ENCODE results near the gene IL16. TPM values are rescaled to one million over a fixed set of nuclear protein-coding genes. Genes with fewer than 3 reads are reported as not detected.

The IL16 gene
- total RNA-seq, 4 donors from 2014 or later: 4.9 to 11.5 (median 8.4) TPM

- no peak for DNase-seq
- no peaks in the 10 kb centered on the region for H3K4me1 ChIP-seq
- intact Hi-C loops (cut with DNase I): no loop called here
- H3K36me3 ChIP-seq: no peaks in the 10 kb centered on the region
- 92 to 96% methylated on average over 5 of the region's 5 CpGs for WGBS, 2 donors
- H3K27ac ChIP-seq: no peak overlapping the region
- H3K4me3 ChIP-seq (replicated peaks in 1 of 3): no peak overlapping the region
- H3K27me3 ChIP-seq: no peaks in the 10 kb centered on the region
- no peaks in the 10 kb centered on the region for H3K9me3 ChIP-seq
- TF ChIP-seq CTCF (IDR thresholded peaks at IDR 0.05) (no peak), POLR2A (IDR thresholded peaks at IDR 0.05) (no peak)
These were observed 163.8 kb downstream of the IL16 start for GRCh38 chr15:81360491-81360890.

GRCh38 chr15:81361891-81362290 lies 165.2 kb downstream of the IL16 start:
- H3K4me1 ChIP-seq: no peaks in the 10 kb centered on the region
- DNase-seq: no peak
- no peaks in the 10 kb centered on the region for H3K36me3 ChIP-seq
- no peak overlapping the region for H3K4me3 ChIP-seq (replicated peaks in 1 of 3)
- H3K27ac ChIP-seq: no peak overlapping the region
- TF ChIP-seq CTCF (IDR thresholded peaks at IDR 0.05) (no peak), POLR2A (IDR thresholded peaks at IDR 0.05) (no peak)
- H3K9me3 ChIP-seq: no peaks in the 10 kb centered on the region
- 95 to 97% methylated on average over 7 of the region's 7 CpGs for WGBS, 2 donors
- intact Hi-C loops (cut with DNase I): no loop called here
- H3K27me3 ChIP-seq: no peaks in the 10 kb centered on the region

GRCh38 chr15:81362790-81363189 lies 166.1 kb downstream of the IL16 start:
- no peak overlapping the region for H3K4me3 ChIP-seq (replicated peaks in 1 of 3)
- WGBS, 2 donors: 83 to 91% methylated on average over 11 of the region's 11 CpGs
- H3K36me3 ChIP-seq: no peaks in the 10 kb centered on the region
- no peak for TF ChIP-seq POLR2A (IDR thresholded peaks at IDR 0.05)
- no peak for TF ChIP-seq CTCF (IDR thresholded peaks at IDR 0.05)
- intact Hi-C loops (cut with DNase I): no loop called here
- no peak for DNase-seq
- no peaks in the 10 kb centered on the region for H3K4me1 ChIP-seq
- H3K27ac ChIP-seq: no peak overlapping the region
- no peaks in the 10 kb centered on the region for H3K27me3 ChIP-seq
- no peaks in the 10 kb centered on the region for H3K9me3 ChIP-seq

- H3K4me1 ChIP-seq: no peaks in the 10 kb centered on the region
- no peak overlapping the region for H3K4me3 ChIP-seq (replicated peaks in 1 of 3)
- no peaks in the 10 kb centered on the region for H3K9me3 ChIP-seq
- H3K36me3 ChIP-seq: no peaks in the 10 kb centered on the region
- no peaks in the 10 kb centered on the region for H3K27me3 ChIP-seq
- intact Hi-C loops (cut with DNase I): no loop called here
- TF ChIP-seq CTCF (IDR thresholded peaks at IDR 0.05): no peak
- TF ChIP-seq POLR2A (IDR thresholded peaks at IDR 0.05): no peak
- WGBS, 2 donors: 78 to 80% methylated on average over 3 of the region's 3 CpGs
- DNase-seq: no peak
- no peak overlapping the region for H3K27ac ChIP-seq
These were observed 166.6 kb downstream of the IL16 start for GRCh38 chr15:81363276-81363675.

Other genes with a start within 250 kb of the IL16 start
- 10 to 100 TPM; 53.7 to 74.6 (median 70.9) TPM for gene MESD, start 207.1 kb upstream of the IL16 start, total RNA-seq
- 10 to 100 TPM; 11.8 to 25.5 (median 19.4) TPM for gene TLNRD1, start 196.0 kb upstream of the IL16 start, total RNA-seq
- under 1 TPM in 3 of 4 donors, not detected in 1; 0.56 to 0.81 (median 0.78) TPM for gene CFAP161, start 62.6 kb upstream of the IL16 start, total RNA-seq
- 10 to 100 TPM in 1 of 4 donors, 1 to 10 TPM in 3; 1.5 to 11.3 (median 8.5) TPM for gene STARD5, start 127.3 kb downstream of the IL16 start, total RNA-seq
- under 1 TPM in 3 of 4 donors, not detected in 1; 0.33 to 0.40 (median 0.34) TPM for gene TMC3, start 177.3 kb downstream of the IL16 start, total RNA-seq